Kidney tubule cell (primary cell): ENCODE data around the gene PDS5B.
"Not testable (repeated sequence)": the region's sequence is repeated elsewhere in the genome, so short reads cannot be mapped to it uniquely, and the experiment has no call there.

Experiments used
- DNase-seq: peaks from one replicate; pipeline ENCODE4 v3.0.0-alpha.2; 2018; ENCODE audit warnings: low spot score

The PDS5B gene

GRCh38 chr13:32586080-32586900 is at the start of gene PDS5B:
PDS5B (plus strand) TSS chr13:32586452; CDS start chr13:32648773, 62,321 bp downstream.
- peak; percentile 96 for DNase-seq

GRCh38 chr13:32537580-32538142 is 48.6 kb upstream of the PDS5B start:
- DNase-seq: peak; percentile 5

- no peak for DNase-seq
These were observed 48.1 kb upstream of the PDS5B start for GRCh38 chr13:32538143-32538620.

GRCh38 chr13:32538621-32539246 is 47.5 kb upstream of the PDS5B start, which contains the start of gene N4BP2L2:
N4BP2L2 (minus strand) TSS chr13:32538795; CDS start chr13:32537027, 1,768 bp downstream.
- DNase-seq: peak; percentile 96

GRCh38 chr13:32542221-32542620 is 44.0 kb upstream of the PDS5B start:
- DNase-seq: no peak

- DNase-seq: no peak
These were observed 41.2 kb upstream of the PDS5B start for GRCh38 chr13:32545083-32545482.

- DNase-seq: no peak
These were observed 37.4 kb upstream of the PDS5B start for GRCh38 chr13:32548837-32549236.

- DNase-seq: no peak
These were observed 36.5 kb upstream of the PDS5B start for GRCh38 chr13:32549788-32550187.

- DNase-seq: no peak
These were observed 32.5 kb upstream of the PDS5B start for GRCh38 chr13:32553720-32554119.

GRCh38 chr13:32555613-32556012 is 30.6 kb upstream of the PDS5B start:
- DNase-seq: no peak

- DNase-seq: not testable (repeated sequence)
These were observed 25.4 kb upstream of the PDS5B start for GRCh38 chr13:32560842-32561241.

GRCh38 chr13:32575687-32576086 is 10.6 kb upstream of the PDS5B start:
- not testable (repeated sequence) for DNase-seq

GRCh38 chr13:32577032-32577431 is 9.2 kb upstream of the PDS5B start:
- no peak for DNase-seq

- peak; percentile 29 for DNase-seq
These were observed 5.0 kb upstream of the PDS5B start for GRCh38 chr13:32581177-32581786.

- DNase-seq: no peak
These were observed 4.0 kb upstream of the PDS5B start for GRCh38 chr13:32582281-32582680.

- DNase-seq: no peak
These were observed 3.3 kb upstream of the PDS5B start for GRCh38 chr13:32582991-32583390.

GRCh38 chr13:32585550-32586079 is 637 bp upstream of the PDS5B start:
- peak; percentile 12 for DNase-seq

- peak; percentile 61 for DNase-seq
These were observed 959 bp downstream of the PDS5B start for GRCh38 chr13:32587011-32587810.

- DNase-seq: peak; percentile 38
These were observed 1.5 kb downstream of the PDS5B start for GRCh38 chr13:32587811-32588170.

GRCh38 chr13:32588736-32589135 is 2.5 kb downstream of the PDS5B start:
- no peak for DNase-seq

GRCh38 chr13:32589471-32589870 is 3.2 kb downstream of the PDS5B start:
- DNase-seq: no peak
